Neural cell (in vitro differentiated cells): ENCODE measurements around the gene RHCG. TPM values are rescaled to one million over a fixed set of nuclear protein-coding genes. Genes with fewer than 3 reads are reported as not detected.

Experiments used
- H2AFZ ChIP-seq: fragments of 200-600, 300-800 bp; sonication (generic), shearing (Covaris generic); 2 replicates; pipeline ENCODE4 v1.6.0; 2014; ENCODE audit warnings: low read depth, mild to moderate bottlenecking, antibody characterized with exemption, low read length, moderate library complexity
- H3F3A ChIP-seq: fragments of 200-600 bp; shearing (Covaris generic); 2 replicates; pipeline ENCODE4 v1.6.1; 2016; ENCODE audit warnings: mild to moderate bottlenecking, moderate library complexity, mixed read lengths, antibody characterized with exemption, low read length; ENCODE audit not compliant: insufficient read depth, poor library complexity, severe bottlenecking
- H3K27ac ChIP-seq: fragments of 200-600, 300-800 bp; sonication (generic), shearing (Covaris generic); 2 replicates; pipeline ENCODE4 v1.5.1; 2014; ENCODE audit warnings: mild to moderate bottlenecking, low read length, moderate library complexity
- H3K27me3 ChIP-seq: fragments of 300-800, 200-600 bp; sonication (generic), shearing (Covaris generic); 2 replicates; pipeline ENCODE4 v1.6.0; 2014; ENCODE audit warnings: mild to moderate bottlenecking, low read depth, low read length, moderate library complexity; ENCODE audit not compliant: insufficient read depth
- H3K36me3 ChIP-seq: fragments of 300-800, 200-600 bp; sonication (generic), shearing (Covaris generic); 2 replicates; pipeline ENCODE4 v1.5.1; 2014; ENCODE audit warnings: mild to moderate bottlenecking, antibody characterized with exemption, low read length, moderate library complexity; ENCODE audit not compliant: insufficient read depth
- H3K4me2 ChIP-seq: fragments of 300-800, 200-600 bp; sonication (generic), shearing (Covaris generic); 2 replicates; pipeline ENCODE4 v1.6.0; 2014; ENCODE audit warnings: mild to moderate bottlenecking, low read length
- H3K4me3 ChIP-seq: fragments of 300-800, 200-600 bp; sonication (generic), shearing (Covaris generic); 2 replicates; pipeline ENCODE4 v1.5.1; 2014; ENCODE audit warnings: mild to moderate bottlenecking, low read length, moderate library complexity
- H3K79me2 ChIP-seq: fragments of 200-600 bp; shearing (Covaris generic); replicated peaks from 2 replicates; pipeline ENCODE4 v1.6.0; 2014; ENCODE audit warnings: mild to moderate bottlenecking, low read length, moderate library complexity; ENCODE audit not compliant: insufficient read depth
- H3K9ac ChIP-seq: fragments of 300-800, 200-600 bp; sonication (generic), shearing (Covaris generic); 2 replicates; pipeline ENCODE4 v1.6.1; 2016; ENCODE audit warnings: mild to moderate bottlenecking, low read length, mixed read lengths
- H3K9me2 ChIP-seq: fragments of 200-600 bp; shearing (Covaris generic); 2 replicates; pipeline ENCODE4 v1.6.1; 2016; ENCODE audit warnings: mild to moderate bottlenecking, low read length, mixed read lengths; ENCODE audit not compliant: insufficient read depth
- H3K9me3 ChIP-seq: fragments of 200-600, 300-800 bp; sonication (generic), shearing (Covaris generic); 2 replicates; pipeline ENCODE4 v1.6.1; 2016; ENCODE audit warnings: mild to moderate bottlenecking, mixed run types, low read length, moderate library complexity, mixed read lengths
- H4K20me1 ChIP-seq: fragments of 200-600 bp; shearing (Covaris generic); 2 replicates; pipeline ENCODE4 v1.6.1; 2016; ENCODE audit warnings: mild to moderate bottlenecking, mixed run types; ENCODE audit not compliant: insufficient read depth
- CTCF ChIP-seq: fragments of 450-650 bp; IDR thresholded peaks from 2 replicates; pipeline ENCODE4 v1.5.1; 2014; ENCODE audit warnings: antibody characterized with exemption, mild to moderate bottlenecking, moderate library complexity; ENCODE audit not compliant: poor library complexity, severe bottlenecking
- EP300 ChIP-seq: fragments of 450-650 bp; conservative IDR thresholded peaks from 2 replicates; pipeline ENCODE4 v1.6.1; 2014; ENCODE audit warnings: antibody characterized with exemption, mild to moderate bottlenecking, moderate library complexity; ENCODE audit not compliant: poor library complexity, severe bottlenecking
- EZH2 ChIP-seq: fragments of 200-600, 300-800 bp; shearing (Covaris generic), sonication (generic); IDR thresholded peaks from 2 replicates; pipeline ENCODE4 v1.6.1; 2014; ENCODE audit warnings: antibody characterized with exemption, low read length, borderline replicate concordance, mild to moderate bottlenecking; ENCODE audit not compliant: insufficient read depth, poor library complexity, severe bottlenecking
- MXI1 ChIP-seq: fragments of 450-650 bp; conservative IDR thresholded peaks from 2 replicates; pipeline ENCODE4 v1.6.1; 2014; ENCODE audit warnings: antibody characterized with exemption, mild to moderate bottlenecking; ENCODE audit not compliant: poor library complexity, severe bottlenecking
- POLR2AphosphoS5 ChIP-seq: IDR thresholded peaks from 2 replicates; pipeline ENCODE4 v1.6.1; 2012
- RAD21 ChIP-seq: fragments of 450-650 bp; conservative IDR thresholded peaks from 2 replicates; pipeline ENCODE4 v1.6.1; 2014; ENCODE audit warnings: antibody characterized with exemption, mild to moderate bottlenecking, moderate library complexity
- SMC3 ChIP-seq: fragments of 450-650 bp; conservative IDR thresholded peaks from 2 replicates; pipeline ENCODE4 v1.6.1; 2014; ENCODE audit warnings: antibody characterized with exemption, mild to moderate bottlenecking, moderate library complexity; ENCODE audit not compliant: poor library complexity
- TAF1 ChIP-seq: IDR thresholded peaks from 2 replicates; pipeline ENCODE4 v1.6.1; 2012; ENCODE audit warnings: low read depth
- polyA plus RNA-seq: library from polyadenylated mRNA; depleted of rRNA; stranded (reverse); fragments of >200 nt; gene quantifications from 2 replicates; pipeline ENCODE4 v1.2.3, GENCODE V29; 2014
- TF ChIP-seq, protein P1 (sequence below): IDR thresholded peaks from 2 replicates; pipeline ENCODE4 v1.6.1; 2012; ENCODE audit warnings: borderline replicate concordance

Gene RHCG
- polyA plus RNA-seq, 1 donor from 2014 or later, result 0.32 TPM

GRCh38 chr15:89531796-89532537 is 35.6 kb upstream of the RHCG start:
- Histone ChIP-seq H3K4me3 (no peak overlapping the region), H3K9me2 (no peaks in the 10 kb centered on the region), H3K27ac (no peak overlapping the region), H2AFZ (no peak overlapping the region), H3K9ac (no peak overlapping the region), H3F3A (no peaks in the 10 kb centered on the region), H3K79me2 (no peaks in the 10 kb centered on the region), H3K36me3 (no peaks in the 10 kb centered on the region), H4K20me1 (no peaks in the 10 kb centered on the region), H3K4me2 (no peak overlapping the region), H3K27me3 (no peaks in the 10 kb centered on the region), H3K9me3 (no peaks in the 10 kb centered on the region)
- TF ChIP-seq RAD21, result no peak
- TF ChIP-seq EP300, result no peak
- TF ChIP-seq TAF1, result no peak

DNA sequence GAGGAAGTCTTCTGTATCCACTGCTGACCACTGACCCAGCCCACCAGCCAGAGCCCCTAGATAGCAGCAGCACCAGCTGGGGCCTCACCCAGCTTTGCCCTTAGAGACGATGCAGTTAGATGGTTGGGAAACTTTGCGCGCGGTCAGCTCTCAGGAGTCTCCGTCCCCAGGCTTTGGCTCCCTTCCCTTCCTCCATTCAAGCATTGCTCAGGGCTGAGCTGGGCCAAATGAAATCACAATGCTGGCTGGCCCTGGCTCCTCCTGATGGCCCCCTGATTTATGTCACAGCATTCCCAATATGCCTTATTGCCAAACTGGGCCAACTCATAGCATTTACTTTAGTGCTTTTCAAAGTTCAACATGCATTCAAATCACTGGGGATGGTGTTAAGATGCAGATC is 34.6 kb upstream of the RHCG start:
- H3K9me3 ChIP-seq, result no peaks in the 10 kb centered on the region
- H3K4me2 ChIP-seq, result no peak overlapping the region
- H3F3A ChIP-seq, result no peaks in the 10 kb centered on the region
- H3K4me3 ChIP-seq, result no peak overlapping the region
- no peak overlapping the region for H3K27ac ChIP-seq
- H2AFZ ChIP-seq, result no peak overlapping the region
- H3K36me3 ChIP-seq, result no peaks in the 10 kb centered on the region
- H3K79me2 ChIP-seq, result no peaks in the 10 kb centered on the region
- H3K9ac ChIP-seq, result no peak overlapping the region
- H3K27me3 ChIP-seq, result no peaks in the 10 kb centered on the region
- TF ChIP-seq TAF1 (no peak), MXI1 (no peak), EP300 (no peak), CTCF (no peak), POLR2AphosphoS5 (no peak)
- H4K20me1 ChIP-seq, result no peaks in the 10 kb centered on the region
- H3K9me2 ChIP-seq, result no peaks in the 10 kb centered on the region

- no peaks in the 10 kb centered on the region for H3K9me3 ChIP-seq
- no peak overlapping the region for H2AFZ ChIP-seq
- H4K20me1 ChIP-seq, result no peaks in the 10 kb centered on the region
- no peaks in the 10 kb centered on the region for H3K36me3 ChIP-seq
- H3K4me3 ChIP-seq, result no peak overlapping the region
- H3K79me2 ChIP-seq, result no peaks in the 10 kb centered on the region
- no peak overlapping the region for H3K4me2 ChIP-seq
- TF ChIP-seq POLR2AphosphoS5 (no peak), EZH2 (no peak), RAD21 (no peak), TAF1 (no peak), CTCF (no peak), EP300 (no peak), SMC3 (no peak), MXI1 (no peak)
- TF ChIP-seq, protein P1, sequence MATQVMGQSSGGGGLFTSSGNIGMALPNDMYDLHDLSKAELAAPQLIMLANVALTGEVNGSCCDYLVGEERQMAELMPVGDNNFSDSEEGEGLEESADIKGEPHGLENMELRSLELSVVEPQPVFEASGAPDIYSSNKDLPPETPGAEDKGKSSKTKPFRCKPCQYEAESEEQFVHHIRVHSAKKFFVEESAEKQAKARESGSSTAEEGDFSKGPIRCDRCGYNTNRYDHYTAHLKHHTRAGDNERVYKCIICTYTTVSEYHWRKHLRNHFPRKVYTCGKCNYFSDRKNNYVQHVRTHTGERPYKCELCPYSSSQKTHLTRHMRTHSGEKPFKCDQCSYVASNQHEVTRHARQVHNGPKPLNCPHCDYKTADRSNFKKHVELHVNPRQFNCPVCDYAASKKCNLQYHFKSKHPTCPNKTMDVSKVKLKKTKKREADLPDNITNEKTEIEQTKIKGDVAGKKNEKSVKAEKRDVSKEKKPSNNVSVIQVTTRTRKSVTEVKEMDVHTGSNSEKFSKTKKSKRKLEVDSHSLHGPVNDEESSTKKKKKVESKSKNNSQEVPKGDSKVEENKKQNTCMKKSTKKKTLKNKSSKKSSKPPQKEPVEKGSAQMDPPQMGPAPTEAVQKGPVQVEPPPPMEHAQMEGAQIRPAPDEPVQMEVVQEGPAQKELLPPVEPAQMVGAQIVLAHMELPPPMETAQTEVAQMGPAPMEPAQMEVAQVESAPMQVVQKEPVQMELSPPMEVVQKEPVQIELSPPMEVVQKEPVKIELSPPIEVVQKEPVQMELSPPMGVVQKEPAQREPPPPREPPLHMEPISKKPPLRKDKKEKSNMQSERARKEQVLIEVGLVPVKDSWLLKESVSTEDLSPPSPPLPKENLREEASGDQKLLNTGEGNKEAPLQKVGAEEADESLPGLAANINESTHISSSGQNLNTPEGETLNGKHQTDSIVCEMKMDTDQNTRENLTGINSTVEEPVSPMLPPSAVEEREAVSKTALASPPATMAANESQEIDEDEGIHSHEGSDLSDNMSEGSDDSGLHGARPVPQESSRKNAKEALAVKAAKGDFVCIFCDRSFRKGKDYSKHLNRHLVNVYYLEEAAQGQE, result no peak
- H3K27me3 ChIP-seq, result no peaks in the 10 kb centered on the region
- H3F3A ChIP-seq, result no peaks in the 10 kb centered on the region
- H3K9me2 ChIP-seq, result no peaks in the 10 kb centered on the region
- H3K9ac ChIP-seq, result no peak overlapping the region
- no peak overlapping the region for H3K27ac ChIP-seq
These were observed 32.5 kb upstream of the RHCG start for GRCh38 chr15:89528757-89529352.
